IPS DF 4.7 (cell line): Measurements from ENCODE around the gene RNF125.
"Not testable (repeated sequence)": the region's sequence is repeated elsewhere in the genome, so short reads cannot be mapped to it uniquely, and the experiment has no call there.

Experiments used
- DNase-seq: peaks from one replicate; pipeline ENCODE4 v3.0.0-alpha.2; 2013; ENCODE audit warnings: low spot score; ENCODE audit errors: extremely low read depth

RNF125 gene

GRCh38 chr18:32090831-32091230 is 72.2 kb downstream of the RNF125 start:
- DNase-seq: not testable (repeated sequence)

- DNase-seq: no peak
These were observed 72.7 kb downstream of the RNF125 start for GRCh38 chr18:32091325-32091723.

GRCh38 chr18:32091724-32092421 is 73.2 kb downstream of the RNF125 start, which contains the start of gene RNF138:
Gene RNF138, plus strand, starts transcription at chr18:32091874. Its CDS starts 903 bp downstream, at chr18:32092777.
- DNase-seq: no peak

- DNase-seq: peak; percentile 76
These were observed 73.9 kb downstream of the RNF125 start for GRCh38 chr18:32092422-32093101.

GRCh38 chr18:32093102-32093511 is 74.5 kb downstream of the RNF125 start:
- no peak for DNase-seq

GRCh38 chr18:32093523-32093922 is 74.9 kb downstream of the RNF125 start:
- DNase-seq: no peak

GRCh38 chr18:32095192-32095899 is 76.7 kb downstream of the RNF125 start:
- DNase-seq: no peak

GRCh38 chr18:32095900-32096229 is 77.2 kb downstream of the RNF125 start:
- no peak for DNase-seq

GRCh38 chr18:32096946-32097345 is 78.3 kb downstream of the RNF125 start:
- no peak for DNase-seq

GRCh38 chr18:32104516-32104915 is 85.9 kb downstream of the RNF125 start:
- DNase-seq: no peak

GRCh38 chr18:32110005-32110404 is 91.4 kb downstream of the RNF125 start:
- no peak for DNase-seq

- no peak for DNase-seq
These were observed 93.1 kb downstream of the RNF125 start for GRCh38 chr18:32111706-32112105.

- DNase-seq: no peak
These were observed 94.2 kb downstream of the RNF125 start for GRCh38 chr18:32112826-32113225.

GRCh38 chr18:32114293-32114942 is 95.8 kb downstream of the RNF125 start:
- no peak for DNase-seq

GRCh38 chr18:32122039-32122438 is 103.4 kb downstream of the RNF125 start:
- no peak for DNase-seq
